Panc1 (cell line): ENCODE data around the gene PPL.
A peak's percentile ranks its signal among the peaks of the same experiment; 100 is the strongest.

Experiments used
- POLR2AphosphoS5 ChIP-seq: IDR thresholded peaks from 2 replicates; pipeline ENCODE4 v1.6.1; 2012; ENCODE audit warnings: mild to moderate bottlenecking, low read depth, low read length, moderate library complexity
- SIN3A ChIP-seq: IDR thresholded peaks from 2 replicates; pipeline ENCODE4 v1.6.1; 2012; ENCODE audit warnings: low read depth, mild to moderate bottlenecking, low read length, moderate library complexity, borderline replicate concordance; ENCODE audit not compliant: insufficient read depth
- TF ChIP-seq, protein P1 (sequence below): fragments of 450-650 bp; IDR thresholded peaks from 2 replicates; pipeline ENCODE4 v1.5.1; 2017; ENCODE audit warnings: mild to moderate bottlenecking
- TF ChIP-seq, protein P2 (sequence below), 2 experiments: IDR thresholded peaks; 2 replicates each; pipeline ENCODE4 v1.6.1; 2011 to 2012; ENCODE audit warnings: low read depth in 2 of 2, control low read depth in 1 of 2, low read length in 1 of 2, mild to moderate bottlenecking in 1 of 2, moderate library complexity in 1 of 2; ENCODE audit not compliant: insufficient read depth in 1 of 2

DNA sequence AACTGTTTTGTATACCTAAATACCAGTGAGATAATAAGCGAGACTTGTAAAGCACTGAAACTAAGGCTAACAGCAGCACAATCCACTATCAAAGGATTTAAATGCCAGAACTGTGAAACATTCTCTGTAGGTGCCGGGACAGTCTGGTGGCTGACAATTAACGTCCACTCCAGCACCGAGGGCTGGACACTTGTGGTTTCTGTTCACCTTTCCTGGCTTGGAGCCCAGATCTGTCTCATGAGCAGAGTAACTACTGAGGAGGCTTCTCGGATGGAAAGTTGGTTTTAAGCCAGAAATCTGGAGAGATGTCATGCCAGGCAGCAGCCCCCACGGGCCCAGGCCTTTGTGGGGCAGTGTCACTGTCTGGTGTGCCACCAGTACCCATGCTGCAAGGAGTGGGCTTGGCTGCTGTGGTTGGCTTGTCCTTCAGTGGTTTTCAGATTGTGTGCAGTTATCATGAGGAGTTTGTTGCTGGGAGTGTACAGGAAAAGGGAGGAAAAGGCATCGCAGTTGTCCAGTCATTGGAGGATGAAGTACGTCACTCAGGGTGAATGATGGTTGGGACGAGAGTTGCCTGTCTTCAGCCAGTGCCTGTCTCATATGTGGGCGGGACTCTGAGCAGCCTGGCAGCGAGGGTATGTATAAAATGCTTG, 54.2 kb downstream of the PPL start:
- TF ChIP-seq, protein P1, sequence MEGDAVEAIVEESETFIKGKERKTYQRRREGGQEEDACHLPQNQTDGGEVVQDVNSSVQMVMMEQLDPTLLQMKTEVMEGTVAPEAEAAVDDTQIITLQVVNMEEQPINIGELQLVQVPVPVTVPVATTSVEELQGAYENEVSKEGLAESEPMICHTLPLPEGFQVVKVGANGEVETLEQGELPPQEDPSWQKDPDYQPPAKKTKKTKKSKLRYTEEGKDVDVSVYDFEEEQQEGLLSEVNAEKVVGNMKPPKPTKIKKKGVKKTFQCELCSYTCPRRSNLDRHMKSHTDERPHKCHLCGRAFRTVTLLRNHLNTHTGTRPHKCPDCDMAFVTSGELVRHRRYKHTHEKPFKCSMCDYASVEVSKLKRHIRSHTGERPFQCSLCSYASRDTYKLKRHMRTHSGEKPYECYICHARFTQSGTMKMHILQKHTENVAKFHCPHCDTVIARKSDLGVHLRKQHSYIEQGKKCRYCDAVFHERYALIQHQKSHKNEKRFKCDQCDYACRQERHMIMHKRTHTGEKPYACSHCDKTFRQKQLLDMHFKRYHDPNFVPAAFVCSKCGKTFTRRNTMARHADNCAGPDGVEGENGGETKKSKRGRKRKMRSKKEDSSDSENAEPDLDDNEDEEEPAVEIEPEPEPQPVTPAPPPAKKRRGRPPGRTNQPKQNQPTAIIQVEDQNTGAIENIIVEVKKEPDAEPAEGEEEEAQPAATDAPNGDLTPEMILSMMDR: no peak
- TF ChIP-seq POLR2AphosphoS5 (0 out of 2 replicates have a peak, but pooled peaks have one; percentile 24), SIN3A (no peak)
- TF ChIP-seq, protein P2, sequence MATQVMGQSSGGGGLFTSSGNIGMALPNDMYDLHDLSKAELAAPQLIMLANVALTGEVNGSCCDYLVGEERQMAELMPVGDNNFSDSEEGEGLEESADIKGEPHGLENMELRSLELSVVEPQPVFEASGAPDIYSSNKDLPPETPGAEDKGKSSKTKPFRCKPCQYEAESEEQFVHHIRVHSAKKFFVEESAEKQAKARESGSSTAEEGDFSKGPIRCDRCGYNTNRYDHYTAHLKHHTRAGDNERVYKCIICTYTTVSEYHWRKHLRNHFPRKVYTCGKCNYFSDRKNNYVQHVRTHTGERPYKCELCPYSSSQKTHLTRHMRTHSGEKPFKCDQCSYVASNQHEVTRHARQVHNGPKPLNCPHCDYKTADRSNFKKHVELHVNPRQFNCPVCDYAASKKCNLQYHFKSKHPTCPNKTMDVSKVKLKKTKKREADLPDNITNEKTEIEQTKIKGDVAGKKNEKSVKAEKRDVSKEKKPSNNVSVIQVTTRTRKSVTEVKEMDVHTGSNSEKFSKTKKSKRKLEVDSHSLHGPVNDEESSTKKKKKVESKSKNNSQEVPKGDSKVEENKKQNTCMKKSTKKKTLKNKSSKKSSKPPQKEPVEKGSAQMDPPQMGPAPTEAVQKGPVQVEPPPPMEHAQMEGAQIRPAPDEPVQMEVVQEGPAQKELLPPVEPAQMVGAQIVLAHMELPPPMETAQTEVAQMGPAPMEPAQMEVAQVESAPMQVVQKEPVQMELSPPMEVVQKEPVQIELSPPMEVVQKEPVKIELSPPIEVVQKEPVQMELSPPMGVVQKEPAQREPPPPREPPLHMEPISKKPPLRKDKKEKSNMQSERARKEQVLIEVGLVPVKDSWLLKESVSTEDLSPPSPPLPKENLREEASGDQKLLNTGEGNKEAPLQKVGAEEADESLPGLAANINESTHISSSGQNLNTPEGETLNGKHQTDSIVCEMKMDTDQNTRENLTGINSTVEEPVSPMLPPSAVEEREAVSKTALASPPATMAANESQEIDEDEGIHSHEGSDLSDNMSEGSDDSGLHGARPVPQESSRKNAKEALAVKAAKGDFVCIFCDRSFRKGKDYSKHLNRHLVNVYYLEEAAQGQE (IDR thresholded peaks at IDR 0.05; ENCODE audit: insufficient read depth in 1 of 2, low read depth in 2 of 2, low read length in 1 of 2): no peak
